SU-DHL-6 (cell line): ENCODE results near the gene STOM.

ENCODE experiments used
- H2AFZ ChIP-seq: fragments of 200-600 bp; sonication (generic); 2 replicates; pipeline ENCODE4 v1.6.1; 2014; ENCODE audit warnings: low read depth, mild to moderate bottlenecking, moderate library complexity, mixed read lengths, antibody characterized with exemption, low read length; ENCODE audit not compliant: severe bottlenecking
- H3F3A ChIP-seq: fragments of 200-600 bp; shearing (Covaris generic); 2 replicates; pipeline ENCODE4 v1.6.0; 2016; ENCODE audit warnings: antibody characterized with exemption, mild to moderate bottlenecking; ENCODE audit not compliant: insufficient read depth
- H3K27ac ChIP-seq: fragments of 200-600 bp; sonication (generic); 2 replicates; pipeline ENCODE4 v1.5.1; 2016; ENCODE audit warnings: low read depth, mild to moderate bottlenecking, low read length, moderate library complexity, mixed read lengths
- H3K27me3 ChIP-seq: fragments of 200-600 bp; sonication (generic), shearing (Covaris generic); 2 replicates; pipeline ENCODE4 v1.6.0; 2014; ENCODE audit warnings: mild to moderate bottlenecking, low read length
- H3K36me3 ChIP-seq: fragments of 200-600 bp; sonication (generic); 2 replicates; pipeline ENCODE4 v1.6.1; 2014; ENCODE audit warnings: mild to moderate bottlenecking, low read length, mixed read lengths
- H3K4me2 ChIP-seq: fragments of 300-600, 200-600 bp; shearing (Covaris generic), sonication (generic); 2 replicates; pipeline ENCODE4 v1.6.0; 2014; ENCODE audit warnings: low read length, low read depth, mild to moderate bottlenecking; ENCODE audit not compliant: poor library complexity, severe bottlenecking
- H3K4me3 ChIP-seq: fragments of 200-600 bp; sonication (generic); 2 replicates; pipeline ENCODE4 v1.5.1; 2014; ENCODE audit warnings: antibody characterized with exemption, low read length, mild to moderate bottlenecking, mixed read lengths; ENCODE audit not compliant: insufficient read depth, poor library complexity, severe bottlenecking
- H3K79me2 ChIP-seq: fragments of 200-600 bp; sonication (generic); 2 replicates; pipeline ENCODE4 v1.6.1; 2014; ENCODE audit warnings: mild to moderate bottlenecking, low read length, moderate library complexity; ENCODE audit not compliant: insufficient read depth
- H3K9ac ChIP-seq: fragments of 200-600 bp; sonication (generic); 2 replicates; pipeline ENCODE4 v1.7.0; 2014; ENCODE audit warnings: mild to moderate bottlenecking, low read length
- H3K9me2 ChIP-seq: fragments of 200-600 bp; sonication (generic); replicated peaks from 2 replicates; pipeline ENCODE4 v1.6.1; 2014; ENCODE audit warnings: low read length; ENCODE audit not compliant: insufficient read depth
- H3K9me3 ChIP-seq: fragments of 200-600 bp; sonication (generic); 2 replicates; pipeline ENCODE4 v1.6.1; 2014; ENCODE audit warnings: low read length, mixed read lengths; ENCODE audit not compliant: insufficient read depth
- H4K20me1 ChIP-seq: fragments of 200-600 bp; sonication (generic); 2 replicates; pipeline ENCODE4 v1.6.1; 2014; ENCODE audit warnings: low read depth, mild to moderate bottlenecking, antibody characterized with exemption, low read length, moderate library complexity, mixed read lengths
- EZH2phosphoT487 ChIP-seq: fragments of 200-600 bp; sonication (generic), shearing (Covaris generic); conservative IDR thresholded peaks from 2 replicates; pipeline ENCODE4 v1.6.1; 2018; ENCODE audit warnings: mild to moderate bottlenecking, antibody characterized with exemption, low read length, moderate library complexity, mixed read lengths
- TF ChIP-seq, protein P1 (sequence below): fragments of 200-600 bp; sonication (generic); IDR thresholded peaks from one replicate; pipeline ENCODE4 v1.5.1; 2017; ENCODE audit warnings: antibody characterized with exemption, mild to moderate bottlenecking, low read length, moderate library complexity; ENCODE audit not compliant: insufficient read depth, poor library complexity, severe bottlenecking

STOM gene

GRCh38 chr9:121376214-121376830, 6.3 kb upstream of the STOM start:
- Histone ChIP-seq H3K27ac (no peak overlapping the region), H3K9me3 (no peaks in the 10 kb centered on the region), H2AFZ (no peak overlapping the region), H3F3A (no peaks in the 10 kb centered on the region), H3K4me3 (no peak overlapping the region), H3K79me2 (no peaks in the 10 kb centered on the region), H3K9me2 (no peaks in the 10 kb centered on the region), H3K9ac (no peak overlapping the region), H4K20me1 (no peaks in the 10 kb centered on the region), H3K36me3 (no peaks in the 10 kb centered on the region), H3K27me3 (no peaks in the 10 kb centered on the region), H3K4me2 (no peak overlapping the region)
- TF ChIP-seq, protein P1, sequence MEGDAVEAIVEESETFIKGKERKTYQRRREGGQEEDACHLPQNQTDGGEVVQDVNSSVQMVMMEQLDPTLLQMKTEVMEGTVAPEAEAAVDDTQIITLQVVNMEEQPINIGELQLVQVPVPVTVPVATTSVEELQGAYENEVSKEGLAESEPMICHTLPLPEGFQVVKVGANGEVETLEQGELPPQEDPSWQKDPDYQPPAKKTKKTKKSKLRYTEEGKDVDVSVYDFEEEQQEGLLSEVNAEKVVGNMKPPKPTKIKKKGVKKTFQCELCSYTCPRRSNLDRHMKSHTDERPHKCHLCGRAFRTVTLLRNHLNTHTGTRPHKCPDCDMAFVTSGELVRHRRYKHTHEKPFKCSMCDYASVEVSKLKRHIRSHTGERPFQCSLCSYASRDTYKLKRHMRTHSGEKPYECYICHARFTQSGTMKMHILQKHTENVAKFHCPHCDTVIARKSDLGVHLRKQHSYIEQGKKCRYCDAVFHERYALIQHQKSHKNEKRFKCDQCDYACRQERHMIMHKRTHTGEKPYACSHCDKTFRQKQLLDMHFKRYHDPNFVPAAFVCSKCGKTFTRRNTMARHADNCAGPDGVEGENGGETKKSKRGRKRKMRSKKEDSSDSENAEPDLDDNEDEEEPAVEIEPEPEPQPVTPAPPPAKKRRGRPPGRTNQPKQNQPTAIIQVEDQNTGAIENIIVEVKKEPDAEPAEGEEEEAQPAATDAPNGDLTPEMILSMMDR: peak; percentile 26
- TF ChIP-seq EZH2phosphoT487: no peak

- Histone ChIP-seq H3K4me3 (no peak overlapping the region), H3K27ac (no peak overlapping the region), H3K9me2 (no peaks in the 10 kb centered on the region), H2AFZ (peak overlapping the region; percentile 14), H3K36me3 (no peaks in the 10 kb centered on the region), H3F3A (no peaks in the 10 kb centered on the region), H4K20me1 (no peaks in the 10 kb centered on the region), H3K4me2 (no peak overlapping the region), H3K9me3 (no peaks in the 10 kb centered on the region), H3K79me2 (no peaks in the 10 kb centered on the region), H3K9ac (no peak overlapping the region), H3K27me3 (no peaks in the 10 kb centered on the region)
- no peak for TF ChIP-seq EZH2phosphoT487
- TF ChIP-seq, protein P1: no peak
Measured at GRCh38 chr9:121373011-121373729, 3.1 kb upstream of the STOM start.

- Histone ChIP-seq H3K79me2 (no peaks in the 10 kb centered on the region), H3K9ac (no peak overlapping the region), H3K4me3 (no peak overlapping the region), H3K27ac (no peak overlapping the region), H4K20me1 (no peaks in the 10 kb centered on the region), H3K36me3 (no peaks in the 10 kb centered on the region), H3K9me2 (no peaks in the 10 kb centered on the region), H2AFZ (peak overlapping the region; percentile 14), H3K9me3 (no peaks in the 10 kb centered on the region), H3K4me2 (no peak overlapping the region), H3F3A (no peaks in the 10 kb centered on the region), H3K27me3 (no peaks in the 10 kb centered on the region)
- TF ChIP-seq, protein P1: no peak
- TF ChIP-seq EZH2phosphoT487: no peak
Measured at GRCh38 chr9:121372239-121373010, 2.4 kb upstream of the STOM start.
